ENCODE data around the gene TEDC2.

The TEDC2 gene

GRCh38 chr16:2447920-2448583, 11.9 kb upstream of the TEDC2 start:
- no peak for TF ChIP-seq CTCF (IDR thresholded peaks at IDR 0.05)

GRCh38 chr16:2449118-2449517, 10.8 kb upstream of the TEDC2 start:
- TF ChIP-seq CTCF (IDR thresholded peaks at IDR 0.05): no peak

GRCh38 chr16:2450535-2450934, 9.4 kb upstream of the TEDC2 start:
- TF ChIP-seq CTCF (IDR thresholded peaks at IDR 0.05): no peak

- no peak for TF ChIP-seq CTCF (IDR thresholded peaks at IDR 0.05)
These were observed 8.9 kb upstream of the TEDC2 start for GRCh38 chr16:2450975-2451381.

GRCh38 chr16:2451851-2452320, 8.0 kb upstream of the TEDC2 start:
- no peak for TF ChIP-seq CTCF (IDR thresholded peaks at IDR 0.05)

GRCh38 chr16:2452650-2453049, 7.3 kb upstream of the TEDC2 start:
- no peak for TF ChIP-seq CTCF (IDR thresholded peaks at IDR 0.05)

- no peak for TF ChIP-seq CTCF (IDR thresholded peaks at IDR 0.05)
These were observed 4.6 kb upstream of the TEDC2 start for GRCh38 chr16:2455081-2455845.

All from LNCAP (cell line).